ENCODE data around the gene IGHMBP2.

DNA sequence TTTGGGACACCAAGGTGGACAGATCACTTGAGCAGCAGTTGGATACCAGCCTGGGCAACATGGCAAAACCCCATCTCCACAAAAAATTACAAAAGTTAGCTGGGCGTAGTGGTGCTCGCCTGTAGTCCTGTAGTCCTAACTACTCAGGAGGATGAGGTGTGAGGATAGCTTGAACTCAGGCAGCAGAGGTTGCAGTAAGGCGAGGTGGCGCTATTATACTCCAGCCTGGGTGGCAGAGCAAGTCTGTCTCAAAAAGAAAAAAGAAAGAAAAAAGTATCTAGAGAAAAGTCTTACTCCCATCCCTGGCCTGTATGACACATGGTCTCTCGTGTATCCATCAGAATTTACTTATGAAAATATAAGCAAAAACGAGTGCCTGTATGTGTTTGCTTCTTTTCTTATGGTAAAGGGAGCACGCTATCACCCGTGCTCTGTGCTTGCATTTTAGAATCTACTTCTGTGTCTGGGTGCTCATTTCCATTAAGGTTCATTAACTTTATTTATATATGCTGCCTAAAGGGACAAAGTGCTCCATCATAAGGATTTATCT lies 46.6 kb upstream of the IGHMBP2 start:
- TF ChIP-seq EZH2 (IDR thresholded peaks at IDR 0.05; ENCODE audit: insufficient read depth, poor library complexity, severe bottlenecking) (no peak), EZH2phosphoT487 (IDR thresholded peaks at IDR 0.05; ENCODE audit: insufficient read depth, low read depth) (no peak)

Data from GM23248 (cell line).